HG03066 (cell line): ENCODE data around the gene ECPAS.
"Not testable (repeated sequence)": the region's sequence is repeated elsewhere in the genome, so short reads cannot be mapped to it uniquely, and the experiment has no call there.

ENCODE experiments used
- ATAC-seq: cut with Tn5 transposase; IDR thresholded peaks from one replicate; pipeline ENCODE4 v1.9.1; 2021; ENCODE audit warnings: low read depth; ENCODE audit not compliant: unreplicated experiment

The ECPAS gene

GRCh38 chr9:111360881-111361280, 123.3 kb downstream of the ECPAS start:
- ATAC-seq: no peak

GRCh38 chr9:111356481-111357244, 127.5 kb downstream of the ECPAS start:
- no peak for ATAC-seq

- no peak for ATAC-seq
Observed at GRCh38 chr9:111352545-111352944, 131.6 kb downstream of the ECPAS start.

GRCh38 chr9:111350556-111350955, 133.6 kb downstream of the ECPAS start:
- no peak for ATAC-seq

GRCh38 chr9:111349766-111350165, 134.4 kb downstream of the ECPAS start:
- no peak for ATAC-seq

GRCh38 chr9:111348821-111349271, 135.3 kb downstream of the ECPAS start:
- ATAC-seq: no peak

- not testable (repeated sequence) for ATAC-seq
Observed at GRCh38 chr9:111334318-111334863, 149.8 kb downstream of the ECPAS start.

- no peak for ATAC-seq
Observed at GRCh38 chr9:111330124-111330523, 154.1 kb downstream of the ECPAS start, which contains the start of gene OR2K2. OR2K2 (minus strand) TSS chr9:111330224; CDS start chr9:111328433, 1,791 bp downstream.

- no peak for ATAC-seq
Observed at GRCh38 chr9:111320631-111321030, 163.6 kb downstream of the ECPAS start.

GRCh38 chr9:111316796-111317195, 167.4 kb downstream of the ECPAS start:
- ATAC-seq: no peak
